Right lobe of liver (tissue), 6 donors: ENCODE data around the gene ASB7. TPM values are rescaled to one million over a fixed set of nuclear protein-coding genes. Genes with fewer than 3 reads are reported as not detected.
"Not testable (repeated sequence)": the region's sequence is repeated elsewhere in the genome, so short reads cannot be mapped to it uniquely, and the experiment has no call there.

ENCODE experiments used
- ATAC-seq, 4 donors: fragments of 200-7000 bp; cut with Tn5 transposase; one replicate each; pipeline ENCODE4 v1.9.1; 2020; ENCODE audit warnings: mild to moderate bottlenecking in 4 of 4, moderate library complexity in 4 of 4
- DNase-seq, 3 donors: peaks; one replicate each; pipeline ENCODE4 v3.0.0-alpha.2; 2020
- H3K27ac ChIP-seq, 3 donors: fragments of 200-600 bp; one replicate each; pipeline ENCODE4 v1.8.0; 2022
- H3K27me3 ChIP-seq, 2 donors: fragments of 200-600 bp; one replicate each; pipeline ENCODE4 v1.8.0; 2022
- H3K36me3 ChIP-seq, 4 donors: fragments of 200-600 bp; sonication (generic) in 1 of 4; one replicate each; pipeline versions ENCODE4 v1.5.1 to v1.8.0; 2017 to 2022; ENCODE audit warnings: control low read depth in 1 of 4
- H3K4me1 ChIP-seq, 4 donors: fragments of 200-600 bp; sonication (generic) in 1 of 4; one replicate each; pipeline versions ENCODE4 v1.5.1 to v1.8.0; 2017 to 2022; ENCODE audit warnings: control low read depth in 1 of 4
- H3K4me3 ChIP-seq, 3 donors: fragments of 200-600 bp; one replicate each; pipeline ENCODE4 v1.8.0; 2022
- H3K9me3 ChIP-seq, 4 donors: fragments of 200-600 bp; sonication (generic) in 1 of 4; one replicate each; pipeline versions ENCODE4 v1.5.1 to v1.8.0; 2017 to 2022; ENCODE audit warnings: control low read depth in 1 of 4
- CTCF ChIP-seq, 4 donors: fragments of 200-600 bp in 3 of 4; fragments of 450-650 bp in 1 of 4; IDR thresholded peaks; one replicate each; pipeline versions ENCODE4 v1.5.1 to v1.8.0; 2016 to 2022; ENCODE audit warnings: antibody characterized with exemption in 4 of 4, mild to moderate bottlenecking in 2 of 4
- POLR2A ChIP-seq: fragments of 450-650 bp; IDR thresholded peaks from one replicate; pipeline ENCODE4 v1.6.1; 2017; ENCODE audit warnings: antibody characterized with exemption, mild to moderate bottlenecking
- WGBS: methylation state at CpG from one replicate; pipeline ENCODE4 v1.1.6; 2018; ENCODE audit warnings: low coverage, low lambda C conversion rate; ENCODE audit not compliant: insufficient coverage; ENCODE audit errors: missing lambda C conversion rate; 5-methylcytosine and 5-hydroxymethylcytosine counted together
- intact Hi-C, 2 donors: fragments of 100-400 bp; cut with DNase I; formaldehyde crosslinking; loops; one replicate each; pipeline versions ENCODE4 v1.11.2 to v1.14.1; 2022
- total RNA-seq, 6 experiments: library from RNA; depleted of rRNA in 2 of 6; stranded (reverse); fragments of >200 nt in 2 of 6; fragmentation: NEBNext Ultra II Directional in 3 of 6; extraction: Animal tissue kit (Norgen Biotek cat#: 25700) in 3 of 6; gene quantifications; one replicate each; pipeline versions ENCODE4 v1.1.0 to v1.2.4, GENCODE V29; 2016 to 2023
- donor health status: DM: no; HTN: yes; CAD: no.
- donor health status: DM: no; HTN: no; CAD: no.
- donor health status: DM: no; HTN: no; CAD: no.
- donor health status: DM: no; HTN: yes; CAD: no.
- donor health status: DM: no; HTN: yes; CAD: no.

ASB7 gene
- total RNA-seq, 6 experiments from 2014 or later: 5.4 to 7.9 (median 7.2) TPM

- DNase-seq (no peak), ATAC-seq (no peak)
- H3K4me3 ChIP-seq: no peak overlapping the region
- no peaks in the 10 kb centered on the region for H3K36me3 ChIP-seq
- no peak for TF ChIP-seq CTCF (IDR thresholded peaks at IDR 0.05)
- TF ChIP-seq POLR2A: no peak
- no peaks in the 10 kb centered on the region for H3K9me3 ChIP-seq
- intact Hi-C loops: no loop called here
- H3K27me3 ChIP-seq: peaks cover 0 to 4% of the 10 kb centered on the region in 2 donors
- H3K4me1 ChIP-seq: no peaks in the 10 kb centered on the region
- WGBS: 61% methylated on average over 5 of the region's 15 CpGs
- H3K27ac ChIP-seq: no peak overlapping the region
Measured at GRCh38 chr15:100671124-100671680, 68.8 kb downstream of the ASB7 start.

- 51% methylated on average over 10 of the region's 13 CpGs for WGBS
- Histone ChIP-seq H3K27ac (no peak overlapping the region), H3K36me3 (no peaks in the 10 kb centered on the region), H3K27me3 (peaks cover 0 to 4% of the 10 kb centered on the region in 2 donors), H3K9me3 (no peaks in the 10 kb centered on the region), H3K4me1 (no peaks in the 10 kb centered on the region), H3K4me3 (no peak overlapping the region)
- no peak for TF ChIP-seq POLR2A
- peak; percentile 42 to 54 (median 46) for TF ChIP-seq CTCF (IDR thresholded peaks at IDR 0.05)
- DNase-seq: no peak
- ATAC-seq: peak; percentile 47 to 62 (median 57)
- intact Hi-C loops: no loop called here
Measured at GRCh38 chr15:100671858-100672543, 69.6 kb downstream of the ASB7 start.

GRCh38 chr15:100672959-100673358, 70.6 kb downstream of the ASB7 start:
- Histone ChIP-seq H3K4me3 (no peak overlapping the region), H3K36me3 (no peaks in the 10 kb centered on the region), H3K27me3 (peaks cover 0 to 4% of the 10 kb centered on the region in 2 donors), H3K4me1 (no peaks in the 10 kb centered on the region), H3K9me3 (no peaks in the 10 kb centered on the region), H3K27ac (no peak overlapping the region)
- TF ChIP-seq POLR2A (no peak), CTCF (IDR thresholded peaks at IDR 0.05) (no peak)
- 66% methylated on average over 5 of the region's 5 CpGs for WGBS
- DNase-seq (no peak), ATAC-seq (no peak)
- intact Hi-C loops: no loop called here

- intact Hi-C loops, H3K36me3 ChIP-seq, DNase-seq, H3K9me3 ChIP-seq, H3K4me3 ChIP-seq, ATAC-seq, H3K27me3 ChIP-seq, H3K4me1 ChIP-seq, H3K27ac ChIP-seq: not testable (repeated sequence)
- no CpG with 5 or more reads among the region's 5 CpGs for WGBS
Measured at GRCh38 chr15:100679151-100679550, 76.8 kb downstream of the ASB7 start.

GRCh38 chr15:100680726-100681125, 78.3 kb downstream of the ASB7 start:
- intact Hi-C loops: no loop called here
- DNase-seq: no peak
- H3K27ac ChIP-seq: no peak overlapping the region
- no peaks in the 10 kb centered on the region for H3K27me3 ChIP-seq
- no peak overlapping the region for H3K4me3 ChIP-seq
- no peaks in the 10 kb centered on the region for H3K9me3 ChIP-seq
- no peaks in the 10 kb centered on the region for H3K36me3 ChIP-seq
- ATAC-seq: no peak
- no peaks in the 10 kb centered on the region for H3K4me1 ChIP-seq
- TF ChIP-seq POLR2A: no peak
- no peak for TF ChIP-seq CTCF (IDR thresholded peaks at IDR 0.05)
- WGBS: 42% methylated on average over 2 of the region's 6 CpGs
